NCI-H2196 (cell line): ENCODE results near the gene WFDC1.

ENCODE experiments used
- DNase-seq: peaks from one replicate; lab custom pipeline; 2025; ENCODE audit not compliant: unreplicated experiment; lab: John Stamatoyannopoulos, UW

The WFDC1 gene

GRCh38 chr16:84349862-84350684 lies 55.4 kb downstream of the WFDC1 start:
- DNase-seq = no peak

- no peak for DNase-seq
These were observed 56.2 kb downstream of the WFDC1 start for GRCh38 chr16:84350685-84351400.

- no peak for DNase-seq
These were observed 57.0 kb downstream of the WFDC1 start for GRCh38 chr16:84351630-84352029.

GRCh38 chr16:84354306-84354705 lies 59.6 kb downstream of the WFDC1 start:
- DNase-seq = no peak

- DNase-seq = no peak
These were observed 60.5 kb downstream of the WFDC1 start for GRCh38 chr16:84355149-84355548.

GRCh38 chr16:84356176-84356575 lies 61.5 kb downstream of the WFDC1 start:
- no peak for DNase-seq

GRCh38 chr16:84356591-84357116 lies 62.0 kb downstream of the WFDC1 start:
- DNase-seq = peak; percentile 25

GRCh38 chr16:84357191-84357651 lies 62.5 kb downstream of the WFDC1 start:
- peak; percentile 25 for DNase-seq

- no peak for DNase-seq
These were observed 64.1 kb downstream of the WFDC1 start for GRCh38 chr16:84358601-84359295.

- no peak for DNase-seq
These were observed 64.6 kb downstream of the WFDC1 start for GRCh38 chr16:84359326-84359725.

GRCh38 chr16:84360170-84360569 lies 65.5 kb downstream of the WFDC1 start:
- no peak for DNase-seq

GRCh38 chr16:84360748-84361147 lies 66.1 kb downstream of the WFDC1 start:
- DNase-seq = no peak

- no peak for DNase-seq
These were observed 66.9 kb downstream of the WFDC1 start for GRCh38 chr16:84361546-84361945.

GRCh38 chr16:84362471-84362941 lies 67.8 kb downstream of the WFDC1 start:
- DNase-seq = peak; percentile 27

- no peak for DNase-seq
These were observed 71.5 kb downstream of the WFDC1 start for GRCh38 chr16:84366208-84366607.

- DNase-seq = no peak
These were observed 72.6 kb downstream of the WFDC1 start for GRCh38 chr16:84367297-84367680.

- DNase-seq = no peak
These were observed 73.2 kb downstream of the WFDC1 start for GRCh38 chr16:84367750-84368307.

GRCh38 chr16:84368308-84368996 lies 73.8 kb downstream of the WFDC1 start, which contains the start of gene ATP2C2:
TSS of gene ATP2C2 (plus strand) at chr16:84368538. CDS start at chr16:84368616, 78 bp downstream.
- peak; percentile 3 for DNase-seq

GRCh38 chr16:84369105-84369504 lies 74.4 kb downstream of the WFDC1 start:
- DNase-seq = no peak

- DNase-seq = no peak
These were observed 75.4 kb downstream of the WFDC1 start for GRCh38 chr16:84369938-84370627.
